Activated CD8-positive, alpha-beta memory T cell treated with anti-CD3 and anti-CD28 coated beads for 36 hours (primary cell): ENCODE data around the gene SDK1. TPM values are rescaled to one million over a fixed set of nuclear protein-coding genes. Genes with fewer than 3 reads are reported as not detected.
"Not testable (repeated sequence)": the region's sequence is repeated elsewhere in the genome, so short reads cannot be mapped to it uniquely, and the experiment has no call there.

Experiments used
- CTCF ChIA-PET: fragments of 350-600 bp; sonication (Branson Sonifier 250); formaldehyde crosslinking; loops from one replicate; lab custom pipeline; 2021; ENCODE audit warnings: antibody characterized with exemption; lab: Charles Lee
- POLR2A ChIA-PET: fragments of 350-600 bp; sonication (Branson Sonifier 250); formaldehyde crosslinking; loops from one replicate; lab custom pipeline; 2021; ENCODE audit warnings: antibody characterized with exemption; lab: Charles Lee
- total RNA-seq, 2 experiments: library from RNA; stranded (reverse); gene quantifications; one replicate each; pipeline ENCODE4 v1.2.3, GENCODE V29; 2021

SDK1 gene
- total RNA-seq, 2 experiments from 2014 or later = 0.15 to 0.50 TPM

DNA sequence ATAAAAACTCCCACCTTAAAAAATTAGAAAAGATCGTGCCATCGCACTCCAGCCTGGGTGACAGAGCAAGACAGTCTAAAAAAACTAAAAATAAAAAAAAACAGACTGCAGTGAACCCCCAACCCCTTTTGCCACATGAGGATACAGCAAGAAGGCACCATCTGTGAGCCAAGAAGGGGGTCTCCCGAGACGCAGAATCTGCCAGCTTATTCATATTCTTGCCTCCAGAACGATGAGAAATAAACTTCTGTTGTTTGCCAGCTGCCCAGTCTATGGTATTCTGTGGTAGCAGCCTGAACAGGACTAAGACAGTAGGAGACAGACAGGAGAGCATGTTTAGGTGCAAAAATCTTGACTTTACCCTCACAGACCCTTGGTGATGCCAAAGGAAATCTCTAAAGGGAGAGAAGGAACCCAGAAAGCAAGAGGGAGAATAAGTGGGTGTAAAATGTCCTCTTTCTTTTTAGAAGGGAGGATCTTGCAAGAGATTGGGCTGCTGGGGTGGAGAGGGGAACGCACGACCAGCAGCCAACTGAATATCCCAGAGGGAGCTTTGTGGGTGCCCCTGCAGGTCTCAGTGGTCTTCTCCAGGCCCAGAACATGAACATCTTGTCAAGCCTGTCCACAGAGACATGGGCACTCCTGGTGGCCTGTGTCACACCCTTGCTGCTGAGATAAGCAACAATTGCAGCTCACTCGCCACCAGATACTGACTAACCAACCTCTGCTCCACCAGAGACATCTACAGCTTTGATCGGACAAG lies 980.4 kb downstream of the SDK1 start:
- POLR2A ChIA-PET = no interaction called here
- CTCF ChIA-PET = no interaction called here

DNA sequence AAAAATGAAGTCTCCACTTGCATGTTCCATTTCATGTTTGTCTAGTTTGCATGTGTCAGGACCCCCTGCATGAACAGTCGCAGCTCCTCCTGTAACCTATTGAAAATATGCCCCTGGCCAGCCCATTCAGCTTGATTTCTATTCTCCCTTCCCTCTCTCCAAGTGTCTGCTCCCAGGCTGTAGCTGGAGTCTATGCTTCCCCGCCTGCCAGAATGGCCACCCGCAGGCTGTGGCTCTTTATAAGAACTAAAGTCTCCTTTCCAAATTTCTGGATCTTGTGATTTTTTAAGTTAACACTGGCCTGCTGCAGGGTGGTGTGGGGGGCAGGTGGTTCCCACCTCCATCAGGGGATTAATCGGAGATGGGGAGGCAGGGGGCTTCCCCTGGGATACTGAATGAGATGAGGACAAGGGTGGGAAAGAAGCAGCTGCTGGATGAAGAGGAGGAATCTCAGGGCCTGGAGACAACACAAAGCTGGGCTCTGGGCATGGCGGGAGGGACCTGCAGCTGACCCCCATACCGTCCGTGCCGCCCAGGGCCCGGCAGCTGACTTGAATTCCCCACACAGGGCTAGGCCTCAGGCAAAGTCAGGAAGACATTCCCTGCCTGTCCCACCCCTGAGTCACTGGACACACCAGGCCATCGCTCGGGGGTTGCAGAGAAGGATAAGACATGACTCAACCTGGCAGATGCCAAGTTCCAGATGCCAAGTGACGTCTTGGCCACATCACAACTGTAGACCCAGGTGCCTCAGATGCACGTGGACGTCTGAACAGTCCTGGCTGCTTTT lies 981.6 kb downstream of the SDK1 start:
- ChIA-PET POLR2A (no interaction called here), CTCF (no interaction called here)

DNA sequence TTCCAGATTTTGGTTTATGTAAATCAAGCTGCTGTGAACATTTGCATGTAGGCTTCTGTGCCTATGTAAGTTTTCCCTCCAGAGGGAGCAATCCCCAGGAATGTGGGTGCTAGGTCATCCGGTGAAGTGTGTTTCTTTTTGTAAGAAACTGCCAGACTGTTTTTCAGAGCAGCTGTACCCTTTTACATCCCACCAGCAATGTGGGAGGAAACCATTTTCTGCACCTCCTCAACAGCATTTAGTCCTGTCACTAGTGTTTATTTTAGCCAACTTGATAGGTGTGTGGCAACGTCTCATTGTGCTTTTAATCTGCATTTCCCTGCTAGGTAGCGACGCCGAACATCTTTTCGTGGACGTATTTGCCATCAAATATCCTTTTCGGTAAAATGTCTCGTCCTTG lies 985.3 kb downstream of the SDK1 start:
- ChIA-PET POLR2A (no interaction called here), CTCF (no interaction called here)

DNA sequence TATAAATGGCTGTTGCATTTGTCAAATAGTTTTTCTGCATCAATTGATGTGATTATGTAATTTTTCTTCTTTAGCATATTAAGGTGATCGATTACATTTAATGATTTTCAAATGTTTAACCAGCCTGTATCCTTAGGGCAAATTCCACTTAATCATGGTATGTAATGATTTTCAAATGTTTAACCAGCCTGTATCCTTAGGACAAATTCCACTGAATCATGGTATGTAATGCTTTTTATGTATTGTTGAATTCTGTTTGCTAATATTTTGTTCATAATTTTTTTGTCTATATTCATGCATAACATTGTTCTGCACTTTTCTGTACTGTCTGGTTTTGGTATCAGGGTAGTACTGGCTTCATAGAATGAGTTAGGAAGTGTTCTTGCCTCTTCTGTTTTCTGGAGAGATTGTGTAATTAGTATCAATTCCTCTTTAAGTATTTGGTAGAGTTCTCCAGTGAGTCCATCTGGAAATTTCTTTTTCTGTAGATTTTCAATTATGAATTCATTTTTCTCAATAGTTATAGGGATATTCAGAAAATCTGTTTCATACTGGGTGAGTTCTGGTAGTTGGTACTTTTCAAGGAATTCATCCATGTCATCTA lies 987.8 kb downstream of the SDK1 start:
- POLR2A ChIA-PET = no interaction called here

DNA sequence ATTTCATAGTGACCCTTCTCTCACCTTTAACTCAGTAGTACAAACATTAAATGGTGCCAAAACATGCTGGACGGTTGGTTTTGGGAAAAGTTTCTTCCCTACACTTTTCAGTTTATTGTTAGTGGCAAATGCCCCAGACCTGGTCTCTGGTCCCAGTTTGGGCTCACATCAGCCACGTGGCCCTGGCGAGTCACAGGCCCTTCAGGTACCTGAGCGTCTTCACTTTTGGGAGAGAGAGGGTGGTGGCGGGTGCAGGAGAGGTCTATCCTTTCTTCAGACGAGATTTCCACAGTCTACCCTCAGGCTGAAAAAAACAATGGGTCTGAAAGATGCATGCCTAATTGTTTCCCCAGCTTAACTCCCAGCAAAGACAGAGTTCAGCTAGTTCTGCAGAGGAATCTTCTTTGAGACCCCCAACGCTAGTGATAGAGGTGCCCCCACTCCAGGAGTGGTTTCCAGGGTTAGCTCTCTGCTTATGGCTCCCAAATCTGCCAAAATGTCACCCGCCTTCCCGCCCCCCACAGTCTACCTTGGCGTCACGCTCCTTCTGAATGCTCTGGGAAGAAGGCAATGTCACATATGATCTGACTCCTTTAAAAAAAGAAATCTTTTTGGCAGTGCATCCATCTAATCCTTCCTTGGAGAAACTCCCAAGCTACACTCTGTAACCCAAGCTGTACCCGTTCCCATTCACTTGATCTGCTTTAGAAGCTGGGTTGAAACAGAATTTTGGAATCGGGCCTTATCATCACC lies 996.3 kb downstream of the SDK1 start:
- CTCF ChIA-PET = no interaction called here
- POLR2A ChIA-PET = no interaction called here

More for the DNA sequence above, 987.8 kb downstream of the SDK1 start:
- CTCF ChIA-PET = no interaction called here

DNA sequence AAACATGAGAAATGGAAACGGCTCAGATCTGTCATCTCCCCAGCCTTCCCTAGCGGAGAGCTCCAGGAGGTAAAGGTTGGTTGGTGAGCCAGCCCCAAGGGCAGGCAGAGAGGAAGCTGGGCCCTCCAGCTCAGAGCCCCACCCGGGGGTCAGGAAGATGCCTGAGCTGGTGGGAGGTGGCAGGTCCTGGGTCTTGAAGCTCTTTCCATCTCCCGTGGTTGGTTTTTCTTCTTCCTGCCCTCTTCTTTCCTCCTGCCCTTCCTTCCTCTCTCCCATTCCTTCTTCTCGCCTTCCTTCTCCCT lies 996.8 kb downstream of the SDK1 start:
- POLR2A ChIA-PET = no interaction called here
- CTCF ChIA-PET = no interaction called here

DNA sequence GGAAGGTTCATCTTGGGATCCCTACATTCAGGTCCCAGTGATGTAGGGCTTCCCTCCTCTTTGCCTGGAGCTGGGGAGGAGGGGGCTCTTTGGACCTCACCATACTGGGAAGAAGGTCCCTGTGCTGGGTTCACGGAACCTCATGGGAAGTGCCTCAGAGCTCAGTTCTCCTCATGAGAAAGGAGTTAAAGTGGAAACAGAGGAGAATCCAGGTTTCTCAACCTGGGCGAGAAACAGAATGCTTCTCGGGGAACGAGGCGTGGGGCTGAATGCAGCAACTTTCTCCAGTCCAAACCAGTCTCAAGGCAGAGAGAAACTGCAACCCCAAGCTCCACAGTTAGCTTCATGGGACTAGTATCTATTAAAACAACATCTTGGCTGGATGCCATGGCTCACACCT lies 998.4 kb downstream of the SDK1 start:
- POLR2A ChIA-PET = no interaction called here
- CTCF ChIA-PET = no interaction called here

DNA sequence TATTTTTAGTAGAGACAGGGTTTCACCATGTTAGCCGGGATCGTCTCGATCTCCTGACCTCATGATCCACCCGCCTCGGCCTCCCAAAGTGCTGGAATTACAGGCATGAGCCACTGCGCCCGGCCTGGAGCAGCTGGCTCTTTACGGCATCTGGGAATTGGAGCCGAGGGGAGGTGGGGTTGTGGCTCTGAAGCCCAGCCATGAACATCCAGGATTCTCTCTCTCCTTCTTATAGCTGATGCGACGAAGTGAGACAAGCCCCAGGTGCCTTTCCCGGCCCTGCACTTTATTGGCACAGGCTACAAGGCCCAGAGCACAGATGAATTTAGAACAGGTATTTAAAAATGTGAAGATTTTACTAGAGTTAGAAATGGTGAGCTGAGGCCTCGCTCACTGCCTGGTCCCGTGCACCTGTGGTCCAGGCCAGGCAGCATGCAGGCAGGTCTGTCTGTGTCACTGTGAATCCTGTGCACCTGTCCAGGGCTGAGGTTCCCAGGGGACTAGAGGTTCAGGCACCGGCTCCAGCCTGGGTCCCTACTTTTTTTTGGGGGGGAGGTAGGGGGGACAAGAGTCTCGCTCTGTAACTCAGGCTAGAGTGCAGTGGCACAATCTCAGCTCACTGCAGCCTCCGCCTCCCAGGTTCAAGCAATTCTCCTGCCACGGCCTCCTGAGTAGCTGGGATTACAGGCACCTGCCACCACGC lies 1001.3 kb downstream of the SDK1 start:
- ChIA-PET POLR2A (no interaction called here), CTCF (no interaction called here)

DNA sequence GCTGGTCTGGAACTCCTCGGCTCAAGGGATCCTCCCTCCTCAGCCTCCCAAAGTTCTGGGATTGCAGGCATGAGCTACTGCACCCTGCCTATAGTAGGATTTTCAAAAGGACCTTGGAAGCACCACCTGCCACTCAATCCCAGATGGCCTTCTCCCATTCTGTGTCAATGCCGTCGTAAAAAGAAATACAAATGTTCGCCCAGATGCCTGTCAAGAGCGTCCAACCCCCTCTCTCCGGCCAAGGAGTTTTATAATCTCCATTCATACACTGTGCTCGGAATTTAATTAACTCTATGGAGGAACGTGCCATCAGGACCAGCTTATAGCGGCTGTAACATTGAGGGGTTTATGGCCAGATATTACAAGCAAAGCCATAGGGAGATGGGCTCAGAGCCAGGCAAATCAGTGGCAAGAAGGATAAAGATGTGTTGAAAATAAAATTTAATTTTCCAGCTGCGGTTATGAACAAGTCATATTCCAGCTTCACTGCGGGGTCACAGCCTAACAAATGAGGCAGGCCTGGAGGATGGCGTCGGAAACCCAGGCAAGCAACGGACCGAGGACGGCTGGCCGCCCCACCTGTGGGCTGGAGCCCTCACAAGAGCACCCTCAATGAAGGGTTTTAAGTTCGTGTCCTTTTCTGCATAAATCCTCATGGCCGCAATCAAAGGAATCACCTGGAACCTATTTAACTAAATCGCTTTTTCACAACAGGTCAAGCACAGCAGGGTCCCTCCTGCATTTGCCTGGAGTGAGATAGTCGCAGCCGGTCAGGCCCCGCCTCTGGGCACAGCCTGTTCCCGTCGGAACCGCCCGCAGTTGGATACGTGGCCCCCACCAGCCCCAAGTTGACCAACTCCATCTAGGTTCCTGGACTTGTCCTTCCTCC lies 1006.5 kb downstream of the SDK1 start:
- CTCF ChIA-PET = no interaction called here
- POLR2A ChIA-PET = no interaction called here

DNA sequence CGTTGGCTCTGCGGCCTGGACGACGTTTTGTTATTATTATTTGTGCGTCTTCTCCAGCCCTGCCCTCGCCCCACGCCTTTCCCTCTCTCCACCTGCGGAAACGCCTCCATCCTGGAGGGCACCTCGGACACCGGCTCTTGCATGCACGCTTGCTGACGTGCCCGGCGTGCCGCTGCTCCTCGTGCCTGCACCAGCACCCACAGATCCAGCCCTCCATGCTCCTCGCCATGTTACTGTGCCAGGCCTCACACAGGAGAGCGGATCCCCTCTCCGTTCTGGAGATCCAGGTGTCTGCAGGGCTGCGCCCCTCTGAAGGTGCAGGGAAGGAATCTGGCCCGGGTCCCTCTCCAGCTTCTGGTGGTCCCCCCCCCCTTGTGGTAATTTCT lies 1007.1 kb downstream of the SDK1 start:
- CTCF ChIA-PET = no interaction called here
- POLR2A ChIA-PET = no interaction called here

DNA sequence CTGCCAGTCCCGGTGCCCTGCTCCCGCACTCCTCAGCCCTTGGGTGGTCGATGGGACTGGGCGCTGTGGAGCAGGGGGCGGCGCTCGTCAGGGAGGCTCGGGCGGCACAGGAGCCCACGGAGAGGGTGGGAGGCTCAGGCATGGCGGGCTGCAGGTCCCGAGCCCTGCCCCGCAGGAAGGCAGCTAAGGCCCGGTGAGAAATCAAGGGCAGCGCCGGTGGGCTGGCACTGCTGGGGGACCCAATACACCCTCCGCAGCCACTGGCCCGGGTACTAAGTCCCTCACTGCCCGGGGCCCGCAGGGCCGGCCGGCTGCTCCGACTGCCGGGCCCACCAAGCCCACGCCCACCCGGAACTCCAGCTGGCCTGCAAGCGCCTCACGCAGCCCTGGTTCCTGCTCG lies 1012.9 kb downstream of the SDK1 start:
- POLR2A ChIA-PET, CTCF ChIA-PET: not testable (repeated sequence)

DNA sequence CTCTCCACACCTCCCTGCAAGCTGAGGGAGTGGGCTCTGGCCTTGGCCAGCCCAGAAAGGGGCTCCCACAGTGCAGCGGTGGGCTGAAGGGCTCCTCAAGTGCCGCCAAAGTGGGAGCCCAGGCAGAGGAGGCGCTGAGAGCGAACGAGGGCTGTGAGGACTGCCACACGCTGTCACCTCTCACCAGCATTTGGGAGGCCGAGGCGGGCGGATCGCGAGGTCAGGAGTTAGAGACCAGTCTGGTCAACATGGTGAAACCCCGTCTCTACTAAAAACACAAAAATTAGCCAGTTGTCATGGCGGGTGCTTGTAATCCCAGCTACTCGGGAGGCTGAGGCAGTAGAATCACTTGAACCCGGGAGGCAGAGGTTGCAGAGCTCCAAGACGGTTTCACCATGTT lies 1013.3 kb downstream of the SDK1 start:
- POLR2A ChIA-PET, CTCF ChIA-PET: not testable (repeated sequence)
